OCI-LY3 (cell line): ENCODE results near the gene LRRC3C.

Experiments used
- H2AFZ ChIP-seq: fragments of 200-600, 300-600 bp; shearing (Covaris generic); 2 replicates; pipeline ENCODE4 v1.6.0; 2014; ENCODE audit warnings: antibody characterized with exemption, low read depth, low read length
- H3K27ac ChIP-seq: fragments of 200-600, 300-600 bp; sonication (generic); 2 replicates; pipeline ENCODE4 v1.5.1; 2014; ENCODE audit warnings: mild to moderate bottlenecking, low read length, moderate library complexity, mixed read lengths
- H3K27me3 ChIP-seq: fragments of 200-600, 300-600 bp; sonication (generic); 2 replicates; pipeline ENCODE4 v1.6.1; 2014; ENCODE audit warnings: low read depth, low read length, mixed read lengths
- H3K36me3 ChIP-seq: fragments of 200-600, 300-600 bp; sonication (generic); replicated peaks from 2 replicates; pipeline ENCODE3; 2014; ENCODE audit warnings: low read depth, low read length, mixed read lengths
- H3K4me1 ChIP-seq: fragments of 300-600, 200-600 bp; sonication (generic); 2 replicates; pipeline ENCODE4 v1.6.1; 2014; ENCODE audit warnings: low read length, mixed read lengths
- H3K4me2 ChIP-seq: fragments of 200-600, 300-600 bp; sonication (generic); 2 replicates; pipeline ENCODE4 v1.6.1; 2014; ENCODE audit warnings: low read length, mixed read lengths
- H3K4me3 ChIP-seq: fragments of 300-600, 200-600 bp; sonication (generic); 2 replicates; pipeline ENCODE4 v1.5.1; 2014; ENCODE audit warnings: antibody characterized with exemption, mild to moderate bottlenecking, low read length, moderate library complexity
- H3K79me2 ChIP-seq: fragments of 300-600, 200-600 bp; shearing (Covaris generic); 2 replicates; pipeline ENCODE4 v1.6.1; 2014; ENCODE audit warnings: mild to moderate bottlenecking, low read length, mixed read lengths
- H3K9ac ChIP-seq: fragments of 300-600, 200-600 bp; shearing (Covaris generic); 2 replicates; pipeline ENCODE4 v1.6.0; 2014; ENCODE audit warnings: mild to moderate bottlenecking, low read length, moderate library complexity
- H3K9me3 ChIP-seq: fragments of 200-600, 300-600 bp; shearing (Covaris generic); 2 replicates; pipeline ENCODE4 v1.6.1; 2014; ENCODE audit warnings: low read length, mixed read lengths; ENCODE audit not compliant: insufficient read depth
- H4K20me1 ChIP-seq: fragments of 200-600, 300-600 bp; sonication (generic); 2 replicates; pipeline ENCODE4 v1.6.1; 2016; ENCODE audit warnings: low read length, mixed read lengths; ENCODE audit not compliant: insufficient read depth
- CTCF ChIP-seq: fragments of 200-600, 300-600 bp; sonication (generic); IDR thresholded peaks from 2 replicates; pipeline ENCODE4 v1.5.1; 2014; ENCODE audit warnings: antibody characterized with exemption, low read length, low read depth
- EZH2phosphoT487 ChIP-seq: fragments of 200-600 bp; shearing (Covaris generic); IDR thresholded peaks from 2 replicates; pipeline ENCODE4 v1.6.1; 2018; ENCODE audit warnings: antibody characterized with exemption, mixed run types, low read depth

LRRC3C gene

GRCh38 chr17:39915559-39915958, 12.0 kb upstream of the LRRC3C start:
- H3K4me3 ChIP-seq = no peak overlapping the region
- no peaks in the 10 kb centered on the region for H3K27me3 ChIP-seq
- H2AFZ ChIP-seq = no peak overlapping the region
- TF ChIP-seq CTCF (no peak), EZH2phosphoT487 (no peak)
- H3K9ac ChIP-seq = peak overlapping the region; percentile 26; the same call in 1 of the 2 replicates
- H3K79me2 ChIP-seq = no peaks in the 10 kb centered on the region
- no peaks in the 10 kb centered on the region for H3K9me3 ChIP-seq
- H3K36me3 ChIP-seq = peaks cover 27% of the 10 kb centered on the region
- peak overlapping the region; percentile 51 for H3K27ac ChIP-seq
- peaks cover 29% of the 10 kb centered on the region for H3K4me1 ChIP-seq
- H4K20me1 ChIP-seq = no peaks in the 10 kb centered on the region
- H3K4me2 ChIP-seq = peak overlapping the region; percentile 51

- 0 out of 2 replicates have a peak overlapping the region, but pooled peaks have one; percentile 11 for H3K4me3 ChIP-seq
- H3K36me3 ChIP-seq = peaks cover 25% of the 10 kb centered on the region
- peaks cover 42% of the 10 kb centered on the region for H3K4me1 ChIP-seq
- H3K27me3 ChIP-seq = no peaks in the 10 kb centered on the region
- H2AFZ ChIP-seq = no peak overlapping the region
- no peak overlapping the region for H3K9ac ChIP-seq
- TF ChIP-seq EZH2phosphoT487 (no peak), CTCF (peak; percentile 19)
- no peaks in the 10 kb centered on the region for H4K20me1 ChIP-seq
- no peaks in the 10 kb centered on the region for H3K79me2 ChIP-seq
- no peak overlapping the region for H3K27ac ChIP-seq
- H3K4me2 ChIP-seq = peak overlapping the region; percentile 54
- H3K9me3 ChIP-seq = no peaks in the 10 kb centered on the region
Measured at GRCh38 chr17:39916918-39917317, 10.6 kb upstream of the LRRC3C start.

- Histone ChIP-seq H3K4me2 (no peak overlapping the region), H3K79me2 (no peaks in the 10 kb centered on the region), H3K27ac (no peak overlapping the region), H4K20me1 (no peaks in the 10 kb centered on the region), H3K27me3 (no peaks in the 10 kb centered on the region), H3K36me3 (peaks cover 35% of the 10 kb centered on the region), H3K9me3 (no peaks in the 10 kb centered on the region), H3K9ac (no peak overlapping the region), H3K4me1 (peaks cover 43% of the 10 kb centered on the region), H2AFZ (no peak overlapping the region), H3K4me3 (no peak overlapping the region)
- TF ChIP-seq EZH2phosphoT487 (no peak), CTCF (no peak)
Measured at GRCh38 chr17:39919087-39919683, 8.3 kb upstream of the LRRC3C start.

- H3K27ac ChIP-seq = peak overlapping the region; percentile 68
- H3K36me3 ChIP-seq = peaks cover 35% of the 10 kb centered on the region
Measured at GRCh38 chr17:39920218-39921210, 7.0 kb upstream of the LRRC3C start.

More at GRCh38 chr17:39920218-39921210, 7.0 kb upstream of the LRRC3C start:
- H2AFZ ChIP-seq = no peak overlapping the region
- H3K4me1 ChIP-seq = peaks cover 44% of the 10 kb centered on the region
- TF ChIP-seq CTCF = no peak
- TF ChIP-seq EZH2phosphoT487 = no peak
- peak overlapping the region; percentile 41; the same call in 1 of the 2 replicates for H3K9ac ChIP-seq
- H3K9me3 ChIP-seq = no peaks in the 10 kb centered on the region
- peaks cover 11% of the 10 kb centered on the region for H3K79me2 ChIP-seq
- H4K20me1 ChIP-seq = peaks cover 7% of the 10 kb centered on the region; the same call in 1 of the 2 replicates
- H3K4me2 ChIP-seq = peak overlapping the region; percentile 60
- peak overlapping the region; percentile 27 for H3K4me3 ChIP-seq
- H3K27me3 ChIP-seq = no peaks in the 10 kb centered on the region
